HepG2 (cell line): ENCODE data around the gene FGFR3. TPM values are rescaled to one million over a fixed set of nuclear protein-coding genes. Genes with fewer than 3 reads are reported as not detected.
A peak's percentile ranks its signal among the peaks of the same experiment; 100 is the strongest.

Experiments
- CREM ChIP-seq, 2 experiments: sonication (generic) in 1 of 2; formaldehyde crosslinking in 1 of 2; IDR thresholded peaks; 2 replicates each; pipeline versions ENCODE4 v1.4.0 to v1.6.1; 2016 to 2020; ENCODE audit warnings: antibody characterized with exemption in 1 of 2, mild to moderate bottlenecking in 1 of 2, missing genetic modification reagents in 1 of 2
- EED ChIP-seq: sonication (generic); formaldehyde crosslinking; IDR thresholded peaks from 2 replicates; pipeline ENCODE4 v1.5.0; 2020; ENCODE audit warnings: mild to moderate bottlenecking, missing genetic modification reagents
- NFATC3 ChIP-seq: sonication (generic); formaldehyde crosslinking; IDR thresholded peaks from 2 replicates; pipeline ENCODE4 v1.5.1; 2020; ENCODE audit warnings: mild to moderate bottlenecking, missing genetic modification reagents
- SPEN ChIP-seq: sonication (generic); formaldehyde crosslinking; IDR thresholded peaks from 2 replicates; pipeline ENCODE4 v1.5.1; 2020; ENCODE audit warnings: low read depth, mild to moderate bottlenecking, missing genetic modification reagents
- TERF1 ChIP-seq: sonication (generic); formaldehyde crosslinking; IDR thresholded peaks from 2 replicates; pipeline ENCODE4 v1.8.0; 2022; ENCODE audit warnings: mild to moderate bottlenecking, missing genetic modification reagents, moderate library complexity
- ZBTB21 ChIP-seq: sonication (generic); formaldehyde crosslinking; IDR thresholded peaks from 2 replicates; pipeline ENCODE4 v1.4.0; 2020; ENCODE audit warnings: missing genetic modification reagents
- ZBTB43 ChIP-seq: sonication (generic); formaldehyde crosslinking; conservative IDR thresholded peaks from 2 replicates; pipeline ENCODE4 v1.4.0; 2020; ENCODE audit warnings: missing genetic modification reagents
- ZMYM4 ChIP-seq: sonication (generic); formaldehyde crosslinking; IDR thresholded peaks from 2 replicates; pipeline ENCODE4 v1.8.1; 2023; ENCODE audit warnings: mild to moderate bottlenecking, missing genetic modification reagents
- ZNF101 ChIP-seq: sonication (generic); formaldehyde crosslinking; IDR thresholded peaks from 2 replicates; pipeline ENCODE4 v1.4.0; 2020; ENCODE audit warnings: mild to moderate bottlenecking, low read depth, missing genetic modification reagents, borderline replicate concordance
- polyA plus RNA-seq, 8 experiments: library from polyadenylated mRNA; depleted of rRNA in 3 of 8; stranded (reverse) in 7 of 8; unstranded in 1 of 8; fragments of >200 nt; fragmentation: Illumina TruSeq in 4 of 8; extraction: Trizol in 4 of 8; gene quantifications; 2 replicates each; pipeline versions ENCODE4 v1.2.1 to v1.2.3, GENCODE V29; 2011 to 2016; ENCODE audit warnings: low read depth in 4 of 8, missing spikeins in 1 of 8, mixed read lengths in 1 of 8; ENCODE audit not compliant: insufficient read depth in 1 of 8
- total RNA-seq, 5 experiments: library from RNA; depleted of rRNA; stranded (reverse); fragments of >200 nt; fragmentation: Illumina TruSeq; extraction: Trizol; gene quantifications; 2 replicates each; pipeline ENCODE4 v1.2.3, GENCODE V29; 2016; ENCODE audit warnings: low read depth in 1 of 5
- TF ChIP-seq, protein P1 (sequence below), 2 experiments: fragments of 450-650 bp in 1 of 2; sonication (generic) in 1 of 2; formaldehyde crosslinking in 1 of 2; IDR thresholded peaks; 2 replicates each; pipeline versions ENCODE4 v1.6.1 to v1.8.0; 2016 to 2022; ENCODE audit warnings: antibody characterized with exemption in 1 of 2, mild to moderate bottlenecking in 1 of 2, missing genetic modification reagents in 1 of 2
- TF ChIP-seq, protein P2 (sequence below): sonication (generic); formaldehyde crosslinking; conservative IDR thresholded peaks from 2 replicates; pipeline ENCODE4 v1.8.0; 2022; ENCODE audit warnings: mild to moderate bottlenecking, moderate library complexity, missing genetic modification reagents
- TF ChIP-seq, protein P3 (sequence below): sonication (generic); formaldehyde crosslinking; IDR thresholded peaks from 2 replicates; pipeline ENCODE4 v1.8.0; 2022; ENCODE audit warnings: mild to moderate bottlenecking, missing genetic modification reagents; ENCODE audit not compliant: insufficient replicate concordance

Gene FGFR3
- total and polyA plus RNA-seq, 2 of the 13 experiments (the other 11 are each of a cell fraction or from before 2014, with no cell fraction given): 103 to 109 TPM

GRCh38 chr4:1776521-1777161 lies 16.5 kb upstream of the FGFR3 start (continued):
- TF ChIP-seq, protein P1, sequence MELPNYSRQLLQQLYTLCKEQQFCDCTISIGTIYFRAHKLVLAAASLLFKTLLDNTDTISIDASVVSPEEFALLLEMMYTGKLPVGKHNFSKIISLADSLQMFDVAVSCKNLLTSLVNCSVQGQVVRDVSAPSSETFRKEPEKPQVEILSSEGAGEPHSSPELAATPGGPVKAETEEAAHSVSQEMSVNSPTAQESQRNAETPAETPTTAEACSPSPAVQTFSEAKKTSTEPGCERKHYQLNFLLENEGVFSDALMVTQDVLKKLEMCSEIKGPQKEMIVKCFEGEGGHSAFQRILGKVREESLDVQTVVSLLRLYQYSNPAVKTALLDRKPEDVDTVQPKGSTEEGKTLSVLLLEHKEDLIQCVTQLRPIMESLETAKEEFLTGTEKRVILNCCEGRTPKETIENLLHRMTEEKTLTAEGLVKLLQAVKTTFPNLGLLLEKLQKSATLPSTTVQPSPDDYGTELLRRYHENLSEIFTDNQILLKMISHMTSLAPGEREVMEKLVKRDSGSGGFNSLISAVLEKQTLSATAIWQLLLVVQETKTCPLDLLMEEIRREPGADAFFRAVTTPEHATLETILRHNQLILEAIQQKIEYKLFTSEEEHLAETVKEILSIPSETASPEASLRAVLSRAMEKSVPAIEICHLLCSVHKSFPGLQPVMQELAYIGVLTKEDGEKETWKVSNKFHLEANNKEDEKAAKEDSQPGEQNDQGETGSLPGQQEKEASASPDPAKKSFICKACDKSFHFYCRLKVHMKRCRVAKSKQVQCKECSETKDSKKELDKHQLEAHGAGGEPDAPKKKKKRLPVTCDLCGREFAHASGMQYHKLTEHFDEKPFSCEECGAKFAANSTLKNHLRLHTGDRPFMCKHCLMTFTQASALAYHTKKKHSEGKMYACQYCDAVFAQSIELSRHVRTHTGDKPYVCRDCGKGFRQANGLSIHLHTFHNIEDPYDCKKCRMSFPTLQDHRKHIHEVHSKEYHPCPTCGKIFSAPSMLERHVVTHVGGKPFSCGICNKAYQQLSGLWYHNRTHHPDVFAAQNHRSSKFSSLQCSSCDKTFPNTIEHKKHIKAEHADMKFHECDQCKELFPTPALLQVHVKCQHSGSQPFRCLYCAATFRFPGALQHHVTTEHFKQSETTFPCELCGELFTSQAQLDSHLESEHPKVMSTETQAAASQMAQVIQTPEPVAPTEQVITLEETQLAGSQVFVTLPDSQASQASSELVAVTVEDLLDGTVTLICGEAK (IDR thresholded peaks at IDR 0.05): no peak
- TF ChIP-seq, protein P1 (CRISPR knock-in tag; IDR thresholded peaks at IDR 0.05): peak; percentile 58; the same call in 1 of the 2 replicates
- TF ChIP-seq, protein P2, sequence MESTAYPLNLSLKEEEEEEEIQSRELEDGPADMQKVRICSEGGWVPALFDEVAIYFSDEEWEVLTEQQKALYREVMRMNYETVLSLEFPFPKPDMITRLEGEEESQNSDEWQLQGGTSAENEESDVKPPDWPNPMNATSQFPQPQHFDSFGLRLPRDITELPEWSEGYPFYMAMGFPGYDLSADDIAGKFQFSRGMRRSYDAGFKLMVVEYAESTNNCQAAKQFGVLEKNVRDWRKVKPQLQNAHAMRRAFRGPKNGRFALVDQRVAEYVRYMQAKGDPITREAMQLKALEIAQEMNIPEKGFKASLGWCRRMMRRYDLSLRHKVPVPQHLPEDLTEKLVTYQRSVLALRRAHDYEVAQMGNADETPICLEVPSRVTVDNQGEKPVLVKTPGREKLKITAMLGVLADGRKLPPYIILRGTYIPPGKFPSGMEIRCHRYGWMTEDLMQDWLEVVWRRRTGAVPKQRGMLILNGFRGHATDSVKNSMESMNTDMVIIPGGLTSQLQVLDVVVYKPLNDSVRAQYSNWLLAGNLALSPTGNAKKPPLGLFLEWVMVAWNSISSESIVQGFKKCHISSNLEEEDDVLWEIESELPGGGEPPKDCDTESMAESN (CRISPR knock-in tag): peak; percentile 92
- TF ChIP-seq CREM (IDR thresholded peaks at IDR 0.05): peak; percentile 29; the same call in 1 of the 2 replicates
- no peak for TF ChIP-seq CREM (CRISPR knock-in tag; IDR thresholded peaks at IDR 0.05)
- TF ChIP-seq NFATC3 (CRISPR knock-in tag): no peak
- 0 out of 2 replicates have a peak, but pooled peaks have one; percentile 16 for TF ChIP-seq ZBTB21 (CRISPR knock-in tag)
- TF ChIP-seq, protein P3, sequence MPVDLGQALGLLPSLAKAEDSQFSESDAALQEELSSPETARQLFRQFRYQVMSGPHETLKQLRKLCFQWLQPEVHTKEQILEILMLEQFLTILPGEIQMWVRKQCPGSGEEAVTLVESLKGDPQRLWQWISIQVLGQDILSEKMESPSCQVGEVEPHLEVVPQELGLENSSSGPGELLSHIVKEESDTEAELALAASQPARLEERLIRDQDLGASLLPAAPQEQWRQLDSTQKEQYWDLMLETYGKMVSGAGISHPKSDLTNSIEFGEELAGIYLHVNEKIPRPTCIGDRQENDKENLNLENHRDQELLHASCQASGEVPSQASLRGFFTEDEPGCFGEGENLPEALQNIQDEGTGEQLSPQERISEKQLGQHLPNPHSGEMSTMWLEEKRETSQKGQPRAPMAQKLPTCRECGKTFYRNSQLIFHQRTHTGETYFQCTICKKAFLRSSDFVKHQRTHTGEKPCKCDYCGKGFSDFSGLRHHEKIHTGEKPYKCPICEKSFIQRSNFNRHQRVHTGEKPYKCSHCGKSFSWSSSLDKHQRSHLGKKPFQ (CRISPR knock-in tag): peak; percentile 73
- TF ChIP-seq EED (CRISPR knock-in tag): no peak
- peak; percentile 70; the same call in 1 of the 2 replicates for TF ChIP-seq ZMYM4 (CRISPR knock-in tag)
- 0 out of 2 replicates have a peak, but pooled peaks have one; percentile 8 for TF ChIP-seq TERF1
- TF ChIP-seq SPEN (CRISPR knock-in tag): no peak
- TF ChIP-seq ZNF101 (CRISPR knock-in tag): no peak
- peak; percentile 72 for TF ChIP-seq ZBTB43 (CRISPR knock-in tag)
